Measurements from ENCODE around the gene DHPS. TPM values are rescaled to one million over a fixed set of nuclear protein-coding genes. Genes with fewer than 3 reads are reported as not detected.

The DHPS gene
- total and polyA plus RNA-seq, 10 donors = 55.1 to 158 (median 93.8) TPM

- peaks cover 0 to 6% (median 0%) of the 10 kb centered on the region in 6 donors for H3K36me3 ChIP-seq
- peak; percentile 66 for DNase-seq
- TF ChIP-seq POLR2AphosphoS5 (IDR thresholded peaks at IDR 0.05) (no peak), POLR2A (IDR thresholded peaks at IDR 0.05) (no peak)
- TF ChIP-seq, protein P1, sequence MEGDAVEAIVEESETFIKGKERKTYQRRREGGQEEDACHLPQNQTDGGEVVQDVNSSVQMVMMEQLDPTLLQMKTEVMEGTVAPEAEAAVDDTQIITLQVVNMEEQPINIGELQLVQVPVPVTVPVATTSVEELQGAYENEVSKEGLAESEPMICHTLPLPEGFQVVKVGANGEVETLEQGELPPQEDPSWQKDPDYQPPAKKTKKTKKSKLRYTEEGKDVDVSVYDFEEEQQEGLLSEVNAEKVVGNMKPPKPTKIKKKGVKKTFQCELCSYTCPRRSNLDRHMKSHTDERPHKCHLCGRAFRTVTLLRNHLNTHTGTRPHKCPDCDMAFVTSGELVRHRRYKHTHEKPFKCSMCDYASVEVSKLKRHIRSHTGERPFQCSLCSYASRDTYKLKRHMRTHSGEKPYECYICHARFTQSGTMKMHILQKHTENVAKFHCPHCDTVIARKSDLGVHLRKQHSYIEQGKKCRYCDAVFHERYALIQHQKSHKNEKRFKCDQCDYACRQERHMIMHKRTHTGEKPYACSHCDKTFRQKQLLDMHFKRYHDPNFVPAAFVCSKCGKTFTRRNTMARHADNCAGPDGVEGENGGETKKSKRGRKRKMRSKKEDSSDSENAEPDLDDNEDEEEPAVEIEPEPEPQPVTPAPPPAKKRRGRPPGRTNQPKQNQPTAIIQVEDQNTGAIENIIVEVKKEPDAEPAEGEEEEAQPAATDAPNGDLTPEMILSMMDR (IDR thresholded peaks at IDR 0.05 in 8 of 11, conservative IDR thresholded peaks at IDR 0.05 in 3 of 11) = no peak
- H3K9me3 ChIP-seq = no peaks in the 10 kb centered on the region
- no peak overlapping the region for H3K27ac ChIP-seq
- no peaks in the 10 kb centered on the region for H3K27me3 ChIP-seq (replicated peaks in 1 of 7)
- H3K4me3 ChIP-seq = no peak overlapping the region
- H3K4me1 ChIP-seq = peaks cover 0 to under 1% (median 0%) of the 10 kb centered on the region in 6 donors
- 48 to 61% (median 56%) methylated on average over 11 to 26 of the region's 26 CpGs for WGBS, 5 donors
- intact Hi-C loops (cut with DNase I; ENCODE audit: low total_unique reads) = no loop called here
Measured at GRCh38 chr19:12689581-12690216, 8.0 kb upstream of the DHPS start.

DNA sequence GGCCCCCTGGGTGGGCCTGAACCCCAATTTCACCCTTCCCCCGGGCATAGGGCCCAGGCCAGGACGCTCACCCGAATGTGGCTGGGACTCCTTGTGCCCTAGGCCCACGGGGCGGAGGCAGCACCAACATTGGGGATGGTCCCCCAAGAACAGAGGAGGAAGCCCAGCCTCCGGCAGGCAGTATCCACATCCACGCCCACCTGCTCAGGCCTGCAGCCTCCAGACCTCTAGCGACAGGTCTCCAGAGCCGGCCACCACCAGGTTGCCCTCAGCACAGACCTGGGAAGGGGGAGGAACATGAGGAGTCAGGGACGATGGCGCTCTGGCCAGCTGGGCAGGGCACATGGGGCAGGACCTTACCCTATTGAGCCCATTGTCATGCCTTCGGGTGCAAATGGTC, 7.3 kb upstream of the DHPS start:
- TF ChIP-seq, protein P1 (IDR thresholded peaks at IDR 0.05 in 8 of 11, conservative IDR thresholded peaks at IDR 0.05 in 3 of 11) = no peak
- no peak for TF ChIP-seq POLR2AphosphoS5 (IDR thresholded peaks at IDR 0.05)
- no peaks in the 10 kb centered on the region for H3K4me1 ChIP-seq
- H3K36me3 ChIP-seq = peaks cover 0 to 6% (median 0%) of the 10 kb centered on the region in 6 donors
- intact Hi-C loops (cut with DNase I; ENCODE audit: low total_unique reads) = no loop called here
- DNase-seq = peak; percentile 62
- no peak overlapping the region for H3K27ac ChIP-seq
- H3K4me3 ChIP-seq = no peak overlapping the region
- no peaks in the 10 kb centered on the region for H3K27me3 ChIP-seq (replicated peaks in 1 of 7)
- no peaks in the 10 kb centered on the region for H3K9me3 ChIP-seq
- 66 to 93% (median 82%) methylated on average over 11 to 12 of the region's 12 CpGs for WGBS, 5 donors

DNA sequence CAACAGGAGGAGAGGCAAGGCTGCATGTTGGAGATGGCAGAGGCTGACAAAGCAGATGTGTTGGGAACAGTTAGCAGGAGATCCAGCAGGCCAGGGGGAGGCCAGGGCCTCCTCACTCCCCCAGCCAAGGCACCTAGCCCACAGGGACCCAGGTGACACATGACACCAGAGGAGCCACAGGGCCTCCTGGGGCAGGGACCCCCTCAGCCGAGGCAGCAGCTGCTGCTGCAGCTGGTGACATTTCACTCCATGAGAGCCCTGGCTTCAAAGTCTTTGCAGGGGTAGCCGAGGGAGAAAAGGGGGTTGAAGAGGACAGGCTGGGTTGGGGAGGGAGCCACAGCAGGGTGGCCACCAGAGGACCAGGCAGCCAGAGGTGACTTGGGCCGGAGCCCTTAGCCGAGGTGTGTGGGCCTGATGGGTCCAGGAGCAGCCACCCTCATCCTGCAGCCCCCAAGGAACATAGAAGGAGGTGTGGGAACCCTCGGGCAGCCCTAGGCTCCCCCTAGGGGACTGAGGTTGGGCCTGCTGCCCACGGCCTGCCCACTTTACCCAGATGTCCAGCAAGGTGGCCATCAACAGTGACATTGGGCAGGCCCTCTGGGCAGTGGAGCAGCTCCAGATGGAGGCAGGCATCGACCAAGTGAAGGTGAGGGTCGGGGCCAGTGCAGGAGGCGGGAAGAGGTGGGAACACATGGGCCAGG, 6.0 kb upstream of the DHPS start, which contains the start of gene GNG14:
GNG14 (plus strand) TSS at position 503 of the 701 bp plus-strand sequence; CDS start at position 554, 51 bp downstream.
- intact Hi-C loops (cut with DNase I; ENCODE audit: low total_unique reads) = no loop called here
- WGBS, 5 donors = 81 to 89% (median 84%) methylated on average over 5 to 9 of the region's 9 CpGs
- H3K4me1 ChIP-seq = no peaks in the 10 kb centered on the region
- peaks cover 0 to 6% (median 0%) of the 10 kb centered on the region in 6 donors for H3K36me3 ChIP-seq
- no peaks in the 10 kb centered on the region for H3K9me3 ChIP-seq
- no peak within 1 kb of the TSS for H3K27ac ChIP-seq
- TF ChIP-seq POLR2A (IDR thresholded peaks at IDR 0.05) = no peak
- DNase-seq = no peak
- H3K4me3 ChIP-seq = no peak within 1 kb of the TSS
- no peaks in the 10 kb centered on the region for H3K27me3 ChIP-seq (replicated peaks in 1 of 7)

DNA sequence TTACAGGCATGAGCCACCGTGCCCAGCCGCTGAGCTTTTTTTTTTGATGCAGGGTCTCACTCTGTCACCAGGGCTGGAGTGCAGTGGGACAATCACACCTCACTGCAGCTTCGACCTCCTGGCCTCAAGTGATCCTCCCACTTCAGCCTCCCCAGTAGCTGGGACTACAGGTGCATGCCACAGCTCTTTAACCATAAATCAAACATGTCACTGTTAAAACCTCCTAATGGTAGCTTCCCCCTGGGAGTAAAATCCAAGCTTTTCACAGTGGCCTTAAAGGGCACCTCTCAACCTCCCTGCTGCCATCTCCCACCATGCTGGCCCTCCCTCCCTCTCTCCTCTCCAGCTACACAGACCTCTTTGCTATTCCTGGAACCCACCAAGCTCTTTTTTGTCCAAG, 4.2 kb upstream of the DHPS start:
- intact Hi-C loops (cut with DNase I; ENCODE audit: low total_unique reads) = no loop called here
- peaks cover 0 to 11% (median 7%) of the 10 kb centered on the region in 6 donors for H3K4me1 ChIP-seq
- no peaks in the 10 kb centered on the region for H3K9me3 ChIP-seq
- H3K4me3 ChIP-seq = no peak overlapping the region
- peaks cover 0 to 6% (median 0%) of the 10 kb centered on the region in 6 donors for H3K36me3 ChIP-seq
- TF ChIP-seq POLR2AphosphoS5 (IDR thresholded peaks at IDR 0.05) (no peak), POLR2A (IDR thresholded peaks at IDR 0.05) (no peak)
- TF ChIP-seq, protein P1 (IDR thresholded peaks at IDR 0.05 in 8 of 11, conservative IDR thresholded peaks at IDR 0.05 in 3 of 11) = no peak
- H3K27me3 ChIP-seq (replicated peaks in 1 of 7) = no peaks in the 10 kb centered on the region
- WGBS, 5 donors = 90 to 100% (median 95%) methylated on average over 2 to 3 of the region's 3 CpGs
- DNase-seq = no peak
- no peak overlapping the region for H3K27ac ChIP-seq
